Stomach (tissue), 4 donors: Measurements from ENCODE around the gene ACSL5.
"Not testable (repeated sequence)": the region's sequence is repeated elsewhere in the genome, so short reads cannot be mapped to it uniquely, and the experiment has no call there.

Experiments
- CTCF ChIP-seq, 7 experiments: fragments of 450-650 bp in 4 of 7; fragments of 200-600 bp in 3 of 7; sonication (generic) in 3 of 7; IDR thresholded peaks; one replicate each; pipeline ENCODE4 v1.5.1; 2016 to 2019; ENCODE audit warnings: antibody characterized with exemption in 7 of 7, control low read depth in 2 of 7, mild to moderate bottlenecking in 1 of 7
- POLR2A ChIP-seq, 4 donors: fragments of 450-650 bp; IDR thresholded peaks; one replicate each; pipeline ENCODE4 v1.6.1; 2016; ENCODE audit warnings: antibody characterized with exemption in 4 of 4, control low read depth in 2 of 4, mild to moderate bottlenecking in 1 of 4, moderate library complexity in 1 of 4
- POLR2AphosphoS5 ChIP-seq, 3 donors: sonication (generic); formaldehyde crosslinking; IDR thresholded peaks; one replicate each; pipeline ENCODE4 v1.6.1; 2016; ENCODE audit warnings: antibody characterized with exemption in 3 of 3

GRCh38 chr10:112377116-112377515 lies 3.2 kb downstream of the ACSL5 start:
- not testable (repeated sequence) for TF ChIP-seq POLR2AphosphoS5, CTCF, POLR2A (IDR thresholded peaks at IDR 0.05)
